SK-N-SH treated with all-trans-retinoic acid at 6 μM for 48 hours (cell line): ENCODE measurements around the gene GARS1.

Experiments used
- ISL1 ChIP-seq: fragments of 250-450 bp; sonication (Bioruptor Pico); IDR thresholded peaks from 2 replicates; pipeline ENCODE4 v2.1.2; 2022; ENCODE audit warnings: mild to moderate bottlenecking, moderate library complexity
- TOX ChIP-seq: fragments of 250-450 bp; sonication (Bioruptor Pico); IDR thresholded peaks from 2 replicates; pipeline ENCODE4 v1.8.0; 2021; ENCODE audit warnings: mild to moderate bottlenecking, moderate library complexity, borderline replicate concordance
- ZFP30 ChIP-seq: fragments of 450-650 bp; formaldehyde crosslinking; IDR thresholded peaks from 2 replicates; pipeline ENCODE4 v1.5.0; 2022; ENCODE audit warnings: mild to moderate bottlenecking, moderate library complexity
- TF ChIP-seq, protein P1 (sequence below): fragments of 250-450 bp; sonication (Bioruptor Pico); IDR thresholded peaks from 2 replicates; pipeline ENCODE4 v1.8.0; 2020; ENCODE audit warnings: mild to moderate bottlenecking, moderate library complexity, borderline replicate concordance
- TF ChIP-seq, protein P2 (sequence below): fragments of 250-450 bp; sonication (Bioruptor Pico); IDR thresholded peaks from 2 replicates; pipeline ENCODE4 v1.5.0; 2020; ENCODE audit warnings: mild to moderate bottlenecking, moderate library complexity

DNA sequence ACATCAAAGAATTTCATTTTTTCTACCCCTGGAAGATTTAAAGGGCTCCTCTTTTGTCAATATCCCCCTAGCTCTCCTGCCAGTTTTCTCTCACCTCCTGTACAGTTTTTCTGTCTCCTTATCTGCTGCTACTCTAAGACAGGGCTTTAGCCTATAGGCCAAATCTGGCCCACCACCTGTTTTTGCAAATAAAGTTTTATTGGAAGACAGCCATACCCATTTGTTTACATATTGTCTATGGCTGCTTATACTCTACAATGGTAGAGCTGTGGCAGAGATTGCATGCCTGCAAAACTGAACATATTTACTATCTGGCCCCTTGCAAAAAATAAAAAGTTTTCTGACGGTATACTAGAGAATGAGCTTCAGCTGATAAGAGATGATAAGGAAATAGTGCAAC lies 37.4 kb upstream of the GARS1 start:
- TF ChIP-seq ISL1 (no peak), ZFP30 (CRISPR knock-in tag) (no peak), TOX (no peak)
- TF ChIP-seq, protein P1, sequence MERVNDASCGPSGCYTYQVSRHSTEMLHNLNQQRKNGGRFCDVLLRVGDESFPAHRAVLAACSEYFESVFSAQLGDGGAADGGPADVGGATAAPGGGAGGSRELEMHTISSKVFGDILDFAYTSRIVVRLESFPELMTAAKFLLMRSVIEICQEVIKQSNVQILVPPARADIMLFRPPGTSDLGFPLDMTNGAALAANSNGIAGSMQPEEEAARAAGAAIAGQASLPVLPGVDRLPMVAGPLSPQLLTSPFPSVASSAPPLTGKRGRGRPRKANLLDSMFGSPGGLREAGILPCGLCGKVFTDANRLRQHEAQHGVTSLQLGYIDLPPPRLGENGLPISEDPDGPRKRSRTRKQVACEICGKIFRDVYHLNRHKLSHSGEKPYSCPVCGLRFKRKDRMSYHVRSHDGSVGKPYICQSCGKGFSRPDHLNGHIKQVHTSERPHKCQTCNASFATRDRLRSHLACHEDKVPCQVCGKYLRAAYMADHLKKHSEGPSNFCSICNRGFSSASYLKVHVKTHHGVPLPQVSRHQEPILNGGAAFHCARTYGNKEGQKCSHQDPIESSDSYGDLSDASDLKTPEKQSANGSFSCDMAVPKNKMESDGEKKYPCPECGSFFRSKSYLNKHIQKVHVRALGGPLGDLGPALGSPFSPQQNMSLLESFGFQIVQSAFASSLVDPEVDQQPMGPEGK, result no peak
- TF ChIP-seq, protein P2, sequence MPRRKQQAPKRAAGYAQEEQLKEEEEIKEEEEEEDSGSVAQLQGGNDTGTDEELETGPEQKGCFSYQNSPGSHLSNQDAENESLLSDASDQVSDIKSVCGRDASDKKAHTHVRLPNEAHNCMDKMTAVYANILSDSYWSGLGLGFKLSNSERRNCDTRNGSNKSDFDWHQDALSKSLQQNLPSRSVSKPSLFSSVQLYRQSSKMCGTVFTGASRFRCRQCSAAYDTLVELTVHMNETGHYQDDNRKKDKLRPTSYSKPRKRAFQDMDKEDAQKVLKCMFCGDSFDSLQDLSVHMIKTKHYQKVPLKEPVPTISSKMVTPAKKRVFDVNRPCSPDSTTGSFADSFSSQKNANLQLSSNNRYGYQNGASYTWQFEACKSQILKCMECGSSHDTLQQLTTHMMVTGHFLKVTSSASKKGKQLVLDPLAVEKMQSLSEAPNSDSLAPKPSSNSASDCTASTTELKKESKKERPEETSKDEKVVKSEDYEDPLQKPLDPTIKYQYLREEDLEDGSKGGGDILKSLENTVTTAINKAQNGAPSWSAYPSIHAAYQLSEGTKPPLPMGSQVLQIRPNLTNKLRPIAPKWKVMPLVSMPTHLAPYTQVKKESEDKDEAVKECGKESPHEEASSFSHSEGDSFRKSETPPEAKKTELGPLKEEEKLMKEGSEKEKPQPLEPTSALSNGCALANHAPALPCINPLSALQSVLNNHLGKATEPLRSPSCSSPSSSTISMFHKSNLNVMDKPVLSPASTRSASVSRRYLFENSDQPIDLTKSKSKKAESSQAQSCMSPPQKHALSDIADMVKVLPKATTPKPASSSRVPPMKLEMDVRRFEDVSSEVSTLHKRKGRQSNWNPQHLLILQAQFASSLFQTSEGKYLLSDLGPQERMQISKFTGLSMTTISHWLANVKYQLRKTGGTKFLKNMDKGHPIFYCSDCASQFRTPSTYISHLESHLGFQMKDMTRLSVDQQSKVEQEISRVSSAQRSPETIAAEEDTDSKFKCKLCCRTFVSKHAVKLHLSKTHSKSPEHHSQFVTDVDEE (CRISPR knock-in tag), result no peak
